Stimulated activated naive CD4-positive, alpha-beta T cell treated with Interleukin-2 at 50 U/mL for 16 hours (primary cell): ENCODE results near the gene ZNHIT1.

Source experiments
- DNase-seq: peaks from one replicate; lab custom pipeline; 2025; lab: John Stamatoyannopoulos, UW

ZNHIT1 gene

DNA sequence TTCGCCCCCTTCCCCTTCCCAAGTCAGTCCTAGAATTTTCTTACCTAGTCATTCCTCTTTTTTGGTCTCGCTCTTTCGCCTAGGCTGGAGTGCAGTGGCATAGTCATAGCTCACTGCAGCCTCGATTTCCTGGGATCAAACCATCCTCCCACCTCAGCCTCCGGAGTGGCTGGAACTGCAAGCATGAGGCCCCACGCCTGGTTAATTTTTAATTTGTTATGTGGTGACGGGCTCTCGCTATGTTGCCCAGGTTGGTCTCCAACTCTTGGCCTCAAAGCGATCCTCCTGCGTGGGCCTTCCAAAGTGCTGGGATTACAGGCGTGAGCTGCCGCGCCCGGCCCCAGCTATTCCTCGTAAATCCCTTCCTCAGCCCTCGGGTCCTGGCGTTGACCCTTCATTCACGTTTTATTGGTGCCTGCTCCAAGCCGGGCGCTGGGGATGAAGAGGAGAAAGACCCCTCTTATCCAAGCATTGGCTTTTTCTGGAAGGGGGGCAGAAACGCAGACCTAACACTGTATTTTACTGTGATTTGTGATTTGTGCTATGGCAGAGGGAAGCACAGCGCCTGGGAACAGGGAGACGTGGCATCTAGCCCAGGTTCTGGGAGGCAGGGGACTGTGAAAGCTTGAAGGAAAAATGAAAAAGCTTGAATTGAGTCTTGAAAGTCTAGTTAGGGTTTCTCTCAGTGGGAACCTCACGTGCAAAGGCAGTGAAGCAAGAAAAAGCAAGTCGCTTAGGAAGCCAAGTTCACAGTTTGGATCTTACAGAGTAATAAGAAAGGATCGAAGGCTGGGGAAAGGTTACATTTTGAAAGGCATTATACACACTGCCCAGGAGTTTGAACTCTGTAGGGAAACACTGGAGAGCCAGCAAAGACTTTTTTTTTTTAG is 516 bp downstream of the ZNHIT1 start:
- DNase-seq: no peak

DNA sequence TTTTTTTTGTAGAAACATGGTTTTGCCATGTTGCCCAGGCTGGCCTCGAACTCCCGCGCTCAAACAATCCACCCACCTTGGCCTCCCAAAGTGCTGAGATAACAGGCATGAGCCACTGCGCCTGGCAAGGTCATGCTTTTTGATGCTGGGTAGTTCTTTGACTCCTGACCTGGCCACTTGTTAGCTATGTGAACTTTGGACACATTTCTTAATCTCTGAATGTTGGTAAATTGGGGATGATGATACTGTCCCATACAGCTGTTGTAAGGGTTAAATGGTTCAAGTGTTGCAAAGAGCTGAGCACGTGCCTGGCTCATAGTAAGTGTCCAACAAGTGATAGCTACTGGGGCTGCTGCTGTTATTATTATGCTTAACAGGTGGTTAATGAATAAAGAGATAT is 2.3 kb downstream of the ZNHIT1 start:
- DNase-seq: no peak

DNA sequence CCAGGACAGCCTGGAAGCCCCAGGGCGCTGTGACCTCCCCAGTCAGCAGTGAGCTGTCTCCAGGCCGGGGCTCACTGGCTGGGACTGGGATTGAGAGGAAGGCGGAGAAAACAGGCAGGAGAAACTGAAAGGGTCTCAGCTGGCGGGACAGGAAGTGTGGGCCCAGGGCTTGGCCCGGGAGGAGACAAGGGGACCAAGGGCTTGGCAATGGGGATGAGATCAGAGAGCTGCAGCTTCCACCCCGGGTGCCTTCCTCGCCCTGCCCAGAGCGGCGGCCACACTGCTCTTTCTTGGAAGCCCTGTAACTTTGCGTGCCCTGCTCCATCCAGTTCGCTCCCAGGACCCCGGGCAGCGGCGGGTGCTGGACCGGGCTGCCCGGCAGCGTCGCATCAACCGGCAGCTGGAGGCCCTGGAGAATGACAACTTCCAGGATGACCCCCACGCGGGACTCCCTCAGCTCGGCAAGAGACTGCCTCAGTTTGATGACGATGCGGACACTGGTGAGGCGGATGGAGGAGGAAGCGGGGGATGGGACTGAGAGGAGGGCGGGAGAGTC is 4.4 kb downstream of the ZNHIT1 start:
- DNase-seq: no peak

DNA sequence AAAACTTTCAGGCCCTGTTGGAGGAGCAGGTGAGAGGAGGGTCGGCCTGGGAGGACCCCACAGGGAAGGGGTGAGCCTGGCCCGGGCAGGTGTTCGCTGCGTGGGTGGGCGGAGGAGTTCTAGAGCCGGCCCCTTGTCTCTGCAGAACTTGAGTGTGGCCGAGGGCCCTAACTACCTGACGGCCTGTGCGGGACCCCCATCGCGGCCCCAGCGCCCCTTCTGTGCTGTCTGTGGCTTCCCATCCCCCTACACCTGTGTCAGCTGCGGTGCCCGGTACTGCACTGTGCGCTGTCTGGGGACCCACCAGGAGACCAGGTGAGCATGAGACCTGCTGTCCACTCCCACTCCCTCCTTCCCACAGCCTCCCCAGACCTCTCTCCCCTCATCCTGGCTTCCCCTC is 5.6 kb downstream of the ZNHIT1 start:
- no peak for DNase-seq

DNA sequence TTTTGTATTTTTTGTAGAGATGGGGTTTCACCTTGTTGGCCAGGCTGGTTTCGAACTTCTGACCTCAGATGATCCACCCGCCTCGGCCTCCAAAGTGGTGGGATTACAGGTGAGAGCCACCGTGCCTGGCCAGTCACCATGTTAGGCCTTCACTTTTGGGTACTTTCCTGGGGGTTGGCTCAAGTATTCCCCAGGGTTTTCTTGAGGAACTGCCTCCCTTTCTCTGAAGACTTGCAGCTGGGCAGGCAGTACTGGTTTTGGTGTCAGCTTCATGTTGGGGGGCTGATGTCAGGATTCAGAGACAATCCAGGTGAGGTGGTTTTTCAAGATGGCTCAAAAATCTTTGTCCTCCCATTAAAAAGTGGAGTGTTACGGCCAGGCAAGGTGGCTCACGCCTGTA is 7.7 kb downstream of the ZNHIT1 start:
- DNase-seq: no peak

DNA sequence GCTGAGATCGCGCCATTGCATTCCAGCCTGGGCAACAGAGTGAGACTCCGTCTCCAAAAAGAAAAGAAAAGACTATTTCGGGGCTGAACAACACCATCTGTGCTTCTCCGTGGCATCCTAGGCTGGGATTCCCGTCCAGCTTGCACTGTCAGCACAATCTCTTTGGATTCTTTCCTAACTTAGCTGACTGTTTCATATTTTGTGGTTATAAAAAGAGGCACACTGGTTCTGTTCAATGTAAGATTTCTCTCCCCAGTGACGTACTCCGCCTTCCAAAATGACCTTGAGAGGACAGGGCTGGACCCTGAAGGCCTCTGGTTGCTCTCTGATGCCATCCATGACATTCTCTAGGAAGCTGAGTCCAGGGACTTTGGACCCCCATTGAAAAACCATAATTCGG is 8.8 kb downstream of the ZNHIT1 start:
- no peak for DNase-seq

DNA sequence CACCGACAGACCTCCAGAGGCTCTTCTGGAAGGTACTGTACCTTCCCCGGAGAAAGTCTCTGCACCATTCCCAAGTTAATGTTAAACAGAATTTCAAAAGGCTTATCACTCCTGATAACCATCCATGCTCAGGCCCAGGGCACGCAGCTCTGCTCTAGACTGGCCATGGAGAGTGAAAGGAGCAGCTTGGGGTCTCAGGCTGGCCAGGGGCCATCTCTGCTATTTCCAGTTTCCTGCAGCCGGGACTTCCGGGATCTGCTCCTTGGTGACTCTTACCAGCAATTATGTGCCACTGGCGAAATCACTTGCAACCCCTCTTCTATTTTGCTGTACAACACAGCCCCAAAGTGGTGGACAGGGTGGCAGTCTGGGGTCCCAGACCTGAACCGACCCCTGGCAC is 13.7 kb downstream of the ZNHIT1 start:
- no peak for DNase-seq

DNA sequence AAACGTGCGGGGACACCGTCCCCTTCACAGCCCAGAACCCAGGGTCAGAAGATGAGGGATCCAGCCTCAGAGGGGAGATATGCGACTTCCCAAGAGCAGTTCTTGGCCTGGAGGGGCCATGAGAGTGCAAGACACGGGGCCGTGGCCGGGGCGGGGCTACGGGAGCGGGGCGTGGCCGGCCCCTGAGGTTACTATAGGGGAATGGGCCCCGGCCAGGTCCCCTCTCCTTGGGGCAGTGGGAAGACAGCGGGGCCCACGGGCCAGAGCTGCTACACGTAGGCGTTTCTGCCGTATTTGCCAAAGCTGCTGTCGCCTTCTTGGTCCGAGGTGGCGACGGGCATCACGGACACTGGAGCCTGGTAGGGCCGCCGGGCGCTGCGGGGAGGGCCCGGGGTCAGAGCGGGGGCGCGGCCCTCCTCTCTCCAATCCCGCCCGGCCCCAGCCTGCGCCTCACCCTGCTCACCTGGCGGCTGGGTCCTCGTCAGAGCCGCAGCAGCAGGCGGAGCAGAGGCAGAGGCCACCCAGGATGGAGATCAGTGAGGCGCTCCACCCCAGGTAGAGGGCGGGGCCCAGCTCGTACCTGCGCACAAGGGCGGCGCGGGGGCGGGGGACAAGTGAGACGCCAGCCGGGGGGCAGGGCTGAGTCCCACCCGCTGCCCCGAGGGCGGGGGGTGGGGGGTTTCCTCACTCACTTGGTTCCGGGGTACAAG is 14.3 kb downstream of the ZNHIT1 start:
- DNase-seq: no peak

DNA sequence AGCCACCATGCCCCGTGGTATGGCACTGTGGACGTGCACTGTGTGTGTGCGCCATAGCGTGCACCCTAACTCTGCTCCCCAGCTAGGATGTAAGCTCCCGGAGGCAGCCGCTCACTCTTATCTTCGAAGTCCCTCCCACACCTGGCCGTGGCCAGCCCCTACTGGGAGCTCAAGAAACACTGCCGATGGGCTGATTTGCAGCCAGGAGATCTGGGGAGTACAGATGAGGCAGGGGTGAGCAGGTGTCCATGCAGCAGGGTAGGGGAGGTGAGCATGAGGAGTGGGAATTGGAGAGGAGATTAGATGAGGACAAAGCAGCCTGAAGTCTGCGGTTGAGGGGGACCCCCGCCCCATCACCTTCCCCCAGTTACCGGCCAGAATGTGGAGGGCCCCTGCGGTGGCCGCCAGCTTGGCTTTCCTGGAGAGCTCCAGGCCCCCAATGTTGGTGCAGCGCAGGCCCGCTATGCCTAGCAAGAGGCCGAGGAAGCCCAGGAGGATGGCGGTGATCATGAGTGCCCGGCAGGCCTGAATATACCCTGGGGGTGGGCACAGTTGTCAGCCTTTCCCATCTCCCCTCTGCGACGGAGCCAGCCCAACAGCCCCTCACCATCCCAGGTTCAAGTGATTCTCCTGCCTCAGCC is 16.1 kb downstream of the ZNHIT1 start:
- DNase-seq: no peak

DNA sequence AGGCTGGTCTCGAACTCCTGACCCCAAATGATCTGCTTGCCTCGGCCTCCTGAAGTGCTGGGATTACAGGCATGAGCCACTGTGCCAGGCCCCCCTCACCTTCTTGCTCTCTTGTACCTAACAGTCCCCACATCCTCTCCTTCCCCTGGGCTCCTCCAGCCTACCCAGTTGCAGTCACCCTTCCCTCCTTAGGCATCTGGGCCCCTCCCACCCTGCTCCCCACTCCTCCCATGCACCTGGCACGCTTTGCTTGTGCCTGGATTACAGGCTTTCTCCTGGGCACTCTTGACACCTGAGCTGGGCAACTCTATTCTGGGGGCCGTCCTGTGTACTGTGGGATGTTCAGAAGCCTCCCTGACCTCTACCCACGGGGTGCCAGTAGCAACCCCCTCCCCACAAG is 16.7 kb downstream of the ZNHIT1 start:
- DNase-seq: no peak

DNA sequence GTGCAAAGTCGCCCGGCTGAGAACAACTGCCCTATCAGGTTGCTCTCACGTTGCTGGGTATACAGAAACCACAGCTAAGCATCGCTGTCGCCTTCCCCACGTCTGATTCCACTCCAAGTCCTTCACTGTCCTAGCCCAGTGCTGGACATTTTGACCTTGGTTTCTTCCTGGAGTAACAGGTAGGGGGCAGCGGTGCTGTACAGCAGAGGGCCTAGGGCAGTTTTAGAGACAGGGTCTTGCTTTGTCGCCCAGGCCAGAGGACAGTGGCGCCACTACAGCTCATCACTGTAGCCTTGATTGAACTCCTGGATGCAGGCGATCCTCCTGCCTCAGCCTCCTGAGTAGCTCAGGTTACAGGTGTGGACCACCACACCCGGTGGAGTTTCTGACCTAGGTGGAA is 17.1 kb downstream of the ZNHIT1 start:
- DNase-seq: no peak

DNA sequence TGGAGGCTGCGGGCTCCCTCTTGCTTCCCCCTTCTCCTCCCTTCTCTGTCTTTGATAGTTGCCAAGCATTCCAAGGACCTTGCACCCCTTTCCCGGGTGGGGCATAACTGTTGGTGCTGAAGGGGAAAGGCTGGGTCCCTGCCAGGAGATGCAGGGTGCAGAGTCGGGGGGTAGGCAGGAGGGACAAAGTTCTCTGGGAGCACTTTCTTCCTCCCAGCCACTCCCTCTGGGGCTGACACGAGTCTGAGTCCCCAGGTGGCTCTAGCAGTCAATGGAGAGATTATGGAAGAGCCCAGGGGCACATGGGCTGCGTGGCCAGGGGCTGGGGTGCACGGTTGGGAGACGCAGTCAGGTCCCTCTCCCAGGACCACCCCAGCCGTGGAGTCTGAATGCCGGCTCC is 17.6 kb downstream of the ZNHIT1 start:
- no peak for DNase-seq

DNA sequence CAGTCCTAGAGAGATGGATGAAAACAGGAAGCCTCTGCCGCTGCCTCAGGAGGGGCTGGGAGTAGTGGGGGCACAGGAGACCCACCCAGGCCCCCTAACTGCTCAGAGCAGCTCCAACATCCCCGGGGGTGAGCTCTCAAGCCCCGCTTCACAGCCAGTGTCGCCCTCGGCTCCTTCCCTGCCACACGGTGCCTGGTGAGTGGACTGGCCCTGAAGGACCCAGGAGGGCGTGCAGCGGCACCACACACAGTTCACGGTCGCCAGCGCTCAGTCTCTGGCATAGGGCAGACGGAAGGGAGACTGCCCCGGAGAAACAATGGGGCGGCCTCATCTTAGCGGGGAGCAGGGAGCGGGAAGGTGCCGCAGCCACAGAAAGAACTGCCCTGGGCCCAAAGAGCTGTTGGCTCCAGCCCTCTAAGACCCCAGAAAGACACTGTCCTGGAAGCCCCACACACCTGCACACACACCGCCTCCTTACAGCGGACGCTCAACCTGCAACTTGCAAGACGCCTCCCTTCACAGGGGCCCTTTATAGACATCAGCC is 18.4 kb downstream of the ZNHIT1 start:
- no peak for DNase-seq

DNA sequence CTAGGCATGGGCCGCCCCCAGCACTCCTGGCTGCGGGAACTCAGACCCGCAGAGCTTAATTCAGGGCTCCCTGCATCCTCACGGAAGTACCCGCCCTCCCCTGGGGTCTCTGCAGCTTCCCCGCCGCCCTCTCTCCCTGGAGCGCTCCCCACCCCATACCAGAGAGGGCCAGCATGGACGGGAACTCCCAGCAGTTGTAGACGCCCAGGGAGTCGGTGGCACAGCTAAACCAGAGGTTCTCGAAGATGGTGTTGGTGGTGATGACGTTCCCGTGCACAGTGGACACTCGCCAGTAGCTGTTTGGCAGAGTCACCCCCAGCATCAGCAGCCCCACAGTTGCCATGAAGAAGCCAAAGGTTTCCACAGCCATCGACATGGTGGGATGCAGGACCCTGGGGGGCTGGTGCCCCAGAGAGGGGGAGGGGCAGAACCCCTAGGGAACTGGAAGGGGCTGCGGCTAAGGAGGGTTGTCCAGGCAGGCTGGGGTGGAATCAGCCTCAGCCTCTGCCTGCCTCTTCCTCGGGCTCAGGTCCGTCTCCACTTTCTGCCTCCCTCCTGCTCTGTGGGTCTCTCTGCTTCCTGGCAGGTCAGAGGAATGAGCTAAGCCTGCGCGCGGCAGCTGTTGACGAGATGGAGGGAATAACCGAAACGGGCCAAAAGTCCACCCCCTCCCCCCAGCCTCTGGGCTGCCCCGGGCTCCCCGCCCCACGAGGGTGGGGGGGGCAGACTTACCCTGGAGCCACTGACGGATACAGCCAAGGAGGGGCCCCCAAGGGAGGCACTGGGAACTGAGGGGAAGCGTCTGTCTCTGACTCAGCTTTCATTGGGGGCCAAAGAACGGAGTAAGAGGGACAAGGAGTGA is 19.5 kb downstream of the ZNHIT1 start, which contains the start of gene CLDN15:
CLDN15 (minus strand) TSS at position 597 of the 862 bp plus-strand sequence; CDS start at position 376, 221 bp downstream.
- no peak for DNase-seq

DNA sequence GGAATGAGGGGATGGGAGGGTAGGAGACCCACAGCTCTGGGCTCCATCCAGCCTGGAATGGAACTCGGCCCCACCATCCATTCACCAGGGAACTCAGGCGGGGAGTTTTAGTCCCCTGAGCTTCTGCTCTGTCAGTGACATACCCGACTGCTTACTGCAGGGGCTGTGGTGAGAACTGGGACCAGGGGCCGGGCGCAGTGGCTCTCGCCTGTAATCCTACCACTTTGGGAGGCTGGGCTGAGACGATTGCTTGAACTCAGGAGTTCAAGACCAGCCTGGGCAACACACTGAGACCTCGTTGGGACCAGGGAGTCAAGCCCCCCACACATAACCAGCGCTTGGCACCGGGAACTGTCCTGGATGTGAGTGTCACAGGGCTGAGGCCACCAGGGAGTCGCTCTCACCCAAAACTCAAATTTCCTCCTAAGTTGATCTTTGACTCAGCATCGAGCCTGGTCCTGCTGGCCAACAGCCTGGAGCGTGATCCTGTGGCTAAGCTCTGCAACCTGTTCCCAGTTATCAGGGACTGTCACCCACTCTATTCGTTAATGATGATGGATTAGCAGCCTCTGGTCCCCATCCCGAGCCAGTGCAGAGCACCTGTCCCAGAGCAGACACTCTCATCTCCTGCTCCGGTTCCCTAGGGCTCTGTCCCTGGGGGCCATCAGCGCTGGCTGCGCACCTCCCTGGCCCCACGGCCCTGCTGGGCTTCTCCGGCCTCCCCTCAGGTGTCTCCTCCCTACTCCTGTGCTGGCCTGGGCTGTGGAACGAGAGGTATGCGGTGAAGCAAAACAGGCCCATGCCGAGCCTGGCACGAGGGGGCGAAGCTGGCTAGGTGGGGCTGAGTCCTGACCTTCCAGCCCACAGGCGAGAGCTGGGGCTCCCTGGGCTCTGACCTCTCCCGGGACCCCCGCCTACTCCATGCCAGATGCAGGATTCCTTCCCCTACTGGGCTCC is 20.5 kb downstream of the ZNHIT1 start:
- no peak for DNase-seq

DNA sequence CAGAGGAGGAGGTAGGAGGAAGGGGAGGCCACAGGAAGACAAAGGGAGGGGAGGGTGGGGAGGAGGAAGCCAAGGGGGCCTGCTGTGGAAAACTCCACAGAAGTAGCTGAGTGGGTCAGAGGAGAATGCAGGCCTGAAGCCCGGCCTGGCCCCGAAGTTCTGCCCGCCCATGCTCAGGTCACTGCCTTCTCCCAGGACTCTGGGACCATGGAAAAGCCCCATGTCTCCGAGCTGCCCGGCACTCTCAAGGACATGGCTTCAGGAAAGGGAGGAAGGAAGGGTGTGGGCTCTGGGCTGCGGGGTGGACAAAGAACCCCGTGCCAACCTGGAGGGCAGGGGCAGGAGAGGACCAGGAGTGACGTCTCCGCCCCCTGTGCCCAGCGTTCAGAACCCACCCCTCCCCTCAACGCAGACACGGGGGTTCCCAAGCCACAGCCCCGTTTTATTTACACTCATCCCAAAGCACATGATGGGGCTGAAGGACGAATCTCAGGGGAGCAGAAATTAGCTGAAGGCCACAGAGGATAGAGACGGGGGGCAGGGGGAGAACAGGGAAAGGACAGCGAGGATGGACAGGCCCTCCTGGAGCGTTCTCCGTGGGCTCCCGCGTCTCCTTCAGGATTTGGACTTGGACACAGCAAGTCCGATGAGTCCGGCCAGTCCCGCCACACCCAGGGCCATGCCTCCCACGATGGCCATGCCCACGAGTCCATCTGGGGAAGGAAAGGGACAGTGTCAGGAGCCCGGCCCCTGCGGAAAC is 21.4 kb downstream of the ZNHIT1 start:
- no peak for DNase-seq

DNA sequence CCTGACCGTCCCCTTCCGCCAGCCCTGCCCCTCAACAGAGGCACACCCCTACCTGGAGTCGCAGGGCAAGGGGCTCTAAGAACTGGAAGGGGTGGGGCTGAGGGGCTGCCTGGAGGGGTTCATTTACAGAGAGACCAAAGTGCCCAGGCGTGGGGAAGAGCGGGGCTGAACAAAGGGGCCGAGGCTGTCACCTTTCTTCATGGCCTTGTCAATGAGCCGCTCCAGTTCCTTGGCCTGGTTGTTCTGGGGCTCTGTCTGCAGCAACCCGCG is 21.9 kb downstream of the ZNHIT1 start:
- no peak for DNase-seq

DNA sequence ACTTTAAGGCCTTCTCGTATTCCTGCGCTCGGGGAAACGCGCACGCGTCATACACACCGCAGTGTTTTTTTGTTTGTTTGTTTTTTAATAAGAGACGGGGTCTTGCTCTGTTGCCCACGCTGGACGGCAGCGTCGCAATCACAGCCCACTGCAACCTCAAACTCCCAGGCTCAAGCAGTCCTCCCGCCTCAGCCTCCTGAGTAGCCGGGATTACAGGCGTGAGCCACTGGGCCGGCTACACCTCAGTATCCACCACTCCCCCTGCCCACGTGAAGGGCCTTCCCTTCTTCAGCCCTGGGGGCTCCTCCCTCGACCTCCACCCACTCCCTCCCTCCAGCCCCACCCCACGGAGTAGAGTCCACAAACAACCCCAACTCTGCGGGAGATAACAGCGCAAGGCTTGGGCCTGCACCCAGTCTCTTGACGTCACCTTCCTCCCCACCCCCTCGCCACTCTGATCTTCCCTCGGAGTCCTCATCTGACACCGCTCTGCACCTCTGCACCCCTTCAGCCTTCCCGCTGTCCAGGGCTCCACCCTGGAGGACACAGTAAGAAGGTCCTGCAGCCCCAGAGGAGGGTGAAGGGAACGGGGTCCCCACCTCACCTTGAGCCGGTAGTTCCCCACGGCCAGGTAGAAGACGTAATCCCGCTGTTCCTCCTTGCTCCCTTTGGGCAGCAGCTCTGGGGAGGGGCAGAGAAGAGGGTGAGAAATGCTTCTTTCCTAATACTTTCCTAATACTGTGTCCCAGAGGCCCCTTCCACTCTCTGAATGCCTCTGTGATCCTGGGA is 22.5 kb downstream of the ZNHIT1 start:
- DNase-seq: no peak

DNA sequence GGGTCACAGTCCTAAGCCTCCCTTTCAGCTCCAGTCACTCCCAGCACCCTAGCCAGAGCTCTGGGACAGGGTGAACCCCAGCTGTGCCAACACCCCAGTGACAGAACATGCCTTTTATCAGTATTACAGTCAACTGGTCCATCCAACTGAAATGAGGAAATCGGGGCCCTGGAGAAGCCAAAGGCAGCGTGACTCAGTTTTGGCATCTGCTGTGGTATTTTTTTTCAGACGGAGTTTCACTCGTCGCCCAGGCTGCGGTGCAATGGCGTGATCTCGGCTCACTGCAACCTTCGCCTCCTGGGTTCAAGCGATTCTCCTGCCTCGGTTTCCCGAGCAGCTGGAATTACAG is 23.0 kb downstream of the ZNHIT1 start:
- DNase-seq: no peak
